Prostate gland (tissue), 2 donors: ENCODE results near the gene TMEM107. TPM values are rescaled to one million over a fixed set of nuclear protein-coding genes. Genes with fewer than 3 reads are reported as not detected.
A peak's percentile ranks its signal among the peaks of the same experiment; 100 is the strongest.

Experiments
- DNase-seq: peaks from one replicate; pipeline ENCODE4 v3.0.0-alpha.2; 2019; ENCODE audit warnings: low spot score
- H3K27ac ChIP-seq, 2 donors: fragments of 200-600 bp; sonication (generic); 2 replicates each; pipeline ENCODE4 v1.5.1; 2017 to 2019
- H3K27me3 ChIP-seq: fragments of 200-600 bp; sonication (generic); replicated peaks from 2 replicates; pipeline ENCODE4 v1.5.1; 2019; ENCODE audit not compliant: insufficient read depth
- H3K36me3 ChIP-seq, 2 donors: fragments of 200-600 bp; sonication (generic); 1 replicate in 1 of 2; 2 replicates in 1 of 2; pipeline versions ENCODE4 v1.5.1 to v1.8.1; 2017 to 2019
- H3K4me1 ChIP-seq: fragments of 200-600 bp; sonication (generic); replicated peaks from 2 replicates; pipeline ENCODE4 v1.5.1; 2019
- H3K4me3 ChIP-seq, 2 donors: fragments of 200-600 bp; sonication (generic); 2 replicates each; pipeline ENCODE4 v1.5.1; 2017 to 2019
- H3K9me3 ChIP-seq: fragments of 200-600 bp; sonication (generic); 2 replicates; pipeline ENCODE4 v1.5.1; 2017
- CTCF ChIP-seq, 4 experiments: fragments of 200-600 bp in 2 of 4; fragments of 450-650 bp in 2 of 4; sonication (generic) in 2 of 4; IDR thresholded peaks; 1 replicate in 3 of 4; 2 replicates in 1 of 4; pipeline ENCODE4 v1.5.1; 2016 to 2019; ENCODE audit warnings: antibody characterized with exemption in 4 of 4, mild to moderate bottlenecking in 2 of 4, moderate library complexity in 2 of 4
- POLR2A ChIP-seq: fragments of 450-650 bp; IDR thresholded peaks from one replicate; pipeline ENCODE4 v1.6.1; 2016; ENCODE audit warnings: antibody characterized with exemption, mild to moderate bottlenecking
- POLR2AphosphoS5 ChIP-seq: sonication (generic); formaldehyde crosslinking; IDR thresholded peaks from one replicate; pipeline ENCODE4 v1.6.1; 2017; ENCODE audit warnings: antibody characterized with exemption
- WGBS: methylation state at CpG from one replicate; pipeline ENCODE4 v1.1.5; 2018; 5-methylcytosine and 5-hydroxymethylcytosine counted together
- intact Hi-C: fragments of 100-400 bp; cut with DNase I; formaldehyde crosslinking; loops from one replicate; pipeline ENCODE4 v1.14.2; 2022
- total RNA-seq, 2 donors: library from RNA; depleted of rRNA; stranded (reverse); fragments of >200 nt; gene quantifications; one replicate each; pipeline ENCODE4 v1.1.0, GENCODE V29; 2016

Gene TMEM107
- total RNA-seq, 2 donors from 2014 or later: 8.6 to 13.9 TPM

- H3K27me3 ChIP-seq: no peaks in the 10 kb centered on the region
- peak overlapping the region; percentile 68 to 75 for H3K4me3 ChIP-seq
- TF ChIP-seq CTCF (IDR thresholded peaks at IDR 0.05) (no peak), POLR2AphosphoS5 (peak; percentile 76), POLR2A (peak; percentile 27)
- intact Hi-C loops: loop anchor here (5.0 kb wide), 2 partner anchors 64 to 111 kb away; partner anchors contain the start of genes HES7 and SLC25A35
- H3K36me3 ChIP-seq: no peaks in the 10 kb centered on the region
- DNase-seq: peak; percentile 87
- H3K27ac ChIP-seq: peak overlapping the region; percentile 91 to 95
- under 1% methylated on average over 39 of the region's 44 CpGs for WGBS
- H3K9me3 ChIP-seq: no peaks in the 10 kb centered on the region
- peaks cover 14% of the 10 kb centered on the region for H3K4me1 ChIP-seq
Observed at GRCh38 chr17:8185582-8186445, 9.6 kb upstream of the TMEM107 start.

DNA sequence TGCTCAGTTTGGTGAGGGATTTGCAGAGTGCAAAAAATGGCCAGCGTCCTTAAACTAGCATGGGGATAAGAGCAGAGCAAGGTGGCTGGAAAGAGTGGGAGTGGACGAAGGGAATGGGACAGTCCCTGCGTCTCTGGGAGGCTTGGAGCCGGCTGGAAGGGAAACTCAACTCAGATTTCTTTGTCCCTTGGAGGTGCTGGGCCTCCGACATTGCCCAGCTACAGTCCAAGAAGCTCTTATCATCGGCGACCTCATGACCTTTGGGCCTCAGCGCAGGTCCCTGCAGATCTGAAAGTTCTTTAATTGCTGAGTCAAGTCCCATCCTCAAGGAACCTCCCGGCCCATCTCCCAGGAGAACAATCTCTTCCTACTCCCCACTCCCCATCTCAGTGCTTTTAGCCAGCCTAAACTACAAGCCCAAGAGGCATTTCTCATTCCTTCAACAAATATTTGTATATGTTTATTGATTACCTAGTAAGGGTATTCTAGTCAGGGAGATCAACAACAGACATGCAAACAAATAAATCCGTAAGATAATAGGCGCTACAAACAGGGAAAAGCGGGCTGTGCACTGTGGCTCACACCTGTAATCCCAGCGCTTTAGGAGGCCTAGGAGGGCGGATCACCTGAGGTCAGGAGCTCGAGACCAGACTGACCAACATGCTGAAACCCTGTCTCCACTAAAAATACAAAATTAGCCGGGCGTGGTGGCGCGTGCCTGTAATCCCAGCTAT is 985 bp upstream of the TMEM107 start:
- intact Hi-C loops: no loop called here
- Histone ChIP-seq H3K4me3 (peak overlapping the region in 1 of 2 donors; percentile 51), H3K4me1 (peaks cover 6% of the 10 kb centered on the region), H3K27me3 (no peaks in the 10 kb centered on the region), H3K27ac (peak overlapping the region; percentile 81 to 95), H3K9me3 (no peaks in the 10 kb centered on the region), H3K36me3 (no peaks in the 10 kb centered on the region)
- WGBS: 75% methylated on average over 19 of the region's 19 CpGs
- TF ChIP-seq POLR2AphosphoS5 (no peak), CTCF (IDR thresholded peaks at IDR 0.05) (no peak), POLR2A (no peak)
- DNase-seq: no peak

DNA sequence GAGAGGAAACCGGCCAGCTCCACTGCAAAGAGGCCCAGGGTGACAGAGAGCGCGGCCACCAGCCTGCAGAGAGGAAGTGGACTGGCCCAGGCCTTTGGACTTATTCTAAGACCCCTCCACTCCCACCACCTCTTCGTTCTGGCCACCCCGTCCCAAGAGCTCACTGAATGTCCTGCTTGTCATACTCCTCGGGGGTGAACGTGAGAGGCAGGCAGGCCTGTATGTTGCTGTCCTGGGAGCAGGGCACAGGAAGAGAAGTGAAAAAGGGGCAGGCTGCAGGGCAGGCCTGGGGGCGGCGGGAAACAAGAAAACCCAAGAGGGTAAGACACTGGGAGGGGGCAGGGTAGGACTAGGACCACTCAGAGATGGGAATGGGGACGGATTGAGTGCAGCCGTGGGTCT is 384 bp downstream of the TMEM107 start:
- Histone ChIP-seq H3K4me1 (peaks cover 6% of the 10 kb centered on the region), H3K27me3 (no peaks in the 10 kb centered on the region), H3K27ac (peak overlapping the region; percentile 81 to 95), H3K4me3 (peak overlapping the region; percentile 50 to 51), H3K9me3 (no peaks in the 10 kb centered on the region), H3K36me3 (no peaks in the 10 kb centered on the region)
- intact Hi-C loops: no loop called here
- no peak for TF ChIP-seq POLR2A
- no peak for TF ChIP-seq POLR2AphosphoS5
- TF ChIP-seq CTCF (IDR thresholded peaks at IDR 0.05): no peak
- no peak for DNase-seq
- 14% methylated on average over 11 of the region's 11 CpGs for WGBS

DNA sequence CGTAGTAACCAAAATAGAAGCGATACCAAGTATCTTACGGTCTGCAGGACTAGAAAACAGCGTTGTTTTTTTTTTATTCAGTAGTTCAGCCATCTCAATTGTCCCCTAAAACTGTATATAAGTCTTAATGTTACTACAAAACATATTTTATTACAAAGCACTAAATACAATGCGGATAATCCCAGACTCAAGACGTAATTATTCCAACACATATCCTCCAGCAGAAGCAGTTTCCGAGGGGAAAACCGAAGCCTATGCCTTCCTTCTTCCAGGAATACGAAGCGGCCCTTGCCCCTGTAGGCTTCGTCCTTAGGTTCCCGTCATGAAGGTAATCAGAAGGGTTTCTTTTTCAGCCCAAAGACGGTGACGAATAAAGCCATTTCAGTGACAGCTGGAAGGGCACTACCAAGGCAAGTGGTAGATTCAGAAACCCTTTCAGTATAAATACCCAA is 2.3 kb downstream of the TMEM107 start:
- H3K4me3 ChIP-seq: peak overlapping the region; percentile 28 to 38
- intact Hi-C loops: no loop called here
- peaks cover 6% of the 10 kb centered on the region for H3K4me1 ChIP-seq
- no peaks in the 10 kb centered on the region for H3K36me3 ChIP-seq
- no peaks in the 10 kb centered on the region for H3K9me3 ChIP-seq
- 6% methylated on average over 14 of the region's 14 CpGs for WGBS
- no peaks in the 10 kb centered on the region for H3K27me3 ChIP-seq
- H3K27ac ChIP-seq: peak overlapping the region; percentile 93 to 95
- TF ChIP-seq POLR2AphosphoS5: no peak
- DNase-seq: no peak
